Epithelial cell of esophagus (primary cell): ENCODE results near the gene NCKAP5L.

Experiments
- DNase-seq: peaks from one replicate; pipeline ENCODE4 v3.0.0; 2010; ENCODE audit warnings: low read depth
- H3K4me3 ChIP-seq: 2 replicates; pipeline ENCODE4 v1.5.1; 2011; ENCODE audit warnings: mild to moderate bottlenecking, low read length, control low read depth
- CTCF ChIP-seq: IDR thresholded peaks from 2 replicates; pipeline ENCODE4 v1.5.1; 2011; ENCODE audit warnings: low read depth, mild to moderate bottlenecking, low read length, control low read depth, inconsistent platforms; ENCODE audit not compliant: insufficient read depth; ENCODE audit errors: missing control alignments

The NCKAP5L gene

GRCh38 chr12:49823350-49823749 lies 4.9 kb downstream of the NCKAP5L start:
- no peak overlapping the region for H3K4me3 ChIP-seq
- TF ChIP-seq CTCF, result no peak
- no peak for DNase-seq

- no peak for TF ChIP-seq CTCF
- no peak overlapping the region for H3K4me3 ChIP-seq
- no peak for DNase-seq
Measured at GRCh38 chr12:49821373-49822287, 6.6 kb downstream of the NCKAP5L start.

GRCh38 chr12:49819786-49820185 lies 8.4 kb downstream of the NCKAP5L start:
- H3K4me3 ChIP-seq, result no peak overlapping the region
- TF ChIP-seq CTCF, result no peak
- no peak for DNase-seq

- DNase-seq, result no peak
- no peak overlapping the region for H3K4me3 ChIP-seq
- TF ChIP-seq CTCF, result no peak
Measured at GRCh38 chr12:49818241-49818895, 9.8 kb downstream of the NCKAP5L start.

- no peak for TF ChIP-seq CTCF
- no peak overlapping the region for H3K4me3 ChIP-seq
- DNase-seq, result no peak
Measured at GRCh38 chr12:49813131-49813530, 15.1 kb downstream of the NCKAP5L start.

GRCh38 chr12:49811961-49812401 lies 16.2 kb downstream of the NCKAP5L start:
- TF ChIP-seq CTCF, result no peak
- no peak for DNase-seq
- H3K4me3 ChIP-seq, result no peak overlapping the region
